GM23338 (cell line): Measurements from ENCODE around the gene KHDC1. TPM values are rescaled to one million over a fixed set of nuclear protein-coding genes. Genes with fewer than 3 reads are reported as not detected.

ENCODE experiments used
- ATAC-seq: fragments of 200-7000 bp; cut with Tn5 transposase; 3 replicates; pipeline ENCODE4 v1.9.1; 2020
- DNase-seq: peaks from one replicate; pipeline ENCODE4 v3.0.0-alpha.2; 2015; ENCODE audit warnings: low spot score
- H2AFZ ChIP-seq: fragments of 200-600 bp; sonication (generic); 2 replicates; pipeline ENCODE4 v1.8.0; 2016; ENCODE audit warnings: antibody characterized with exemption, mild to moderate bottlenecking, moderate library complexity
- H3F3A ChIP-seq: fragments of 200-600 bp; sonication (generic); replicated peaks from 2 replicates; pipeline ENCODE4 v1.8.0; 2017; ENCODE audit warnings: antibody characterized with exemption, mixed run types, low read depth
- H3K27ac ChIP-seq: fragments of 200-600 bp; sonication (generic); 2 replicates; pipeline ENCODE4 v1.6.1; 2016; ENCODE audit warnings: low read depth
- H3K27me3 ChIP-seq: fragments of 200-600 bp; sonication (generic); 2 replicates; pipeline ENCODE4 v1.8.0; 2016; ENCODE audit warnings: mild to moderate bottlenecking, mixed run types, moderate library complexity; ENCODE audit not compliant: insufficient read depth
- H3K36me3 ChIP-seq: fragments of 200-600 bp; sonication (generic); 2 replicates; pipeline ENCODE4 v1.8.0; 2016; ENCODE audit warnings: mild to moderate bottlenecking; ENCODE audit not compliant: insufficient read depth
- H3K4me1 ChIP-seq: fragments of 200-600 bp; sonication (generic); 2 replicates; pipeline ENCODE4 v1.8.0; 2016; ENCODE audit warnings: mild to moderate bottlenecking, moderate library complexity; ENCODE audit not compliant: insufficient read depth
- H3K4me2 ChIP-seq: fragments of 200-600 bp; sonication (generic); 2 replicates; pipeline ENCODE4 v1.7.1; 2017; ENCODE audit warnings: mixed run types
- H3K4me3 ChIP-seq: fragments of 200-600 bp; sonication (generic); 2 replicates; pipeline ENCODE4 v1.6.1; 2016; ENCODE audit warnings: mixed run types
- H3K79me2 ChIP-seq: fragments of 200-600 bp; sonication (generic); replicated peaks from 2 replicates; pipeline ENCODE4 v1.8.0; 2017; ENCODE audit warnings: mild to moderate bottlenecking; ENCODE audit not compliant: insufficient read depth
- H3K9me2 ChIP-seq: fragments of 200-600 bp; sonication (generic); 2 replicates; pipeline ENCODE4 v1.8.0; 2017; ENCODE audit not compliant: insufficient read depth
- H4K20me1 ChIP-seq: fragments of 200-600 bp; sonication (generic); replicated peaks from 2 replicates; pipeline ENCODE4 v1.8.0; 2017; ENCODE audit warnings: mild to moderate bottlenecking; ENCODE audit not compliant: insufficient read depth
- H3K27ac Mint-ChIP-seq: 2 replicates; pipeline ENCODE4 v1.8.0; 2020; ENCODE audit warnings: inconsistent platforms, mild to moderate bottlenecking, moderate library complexity, mixed read lengths
- H3K27me3 Mint-ChIP-seq: 3 replicates; pipeline ENCODE4 v1.8.0; 2022; ENCODE audit warnings: low read depth, mild to moderate bottlenecking, moderate library complexity, mixed read lengths, inconsistent platforms; ENCODE audit not compliant: insufficient read depth, poor library complexity
- H3K36me3 Mint-ChIP-seq: 3 replicates; pipeline ENCODE4 v1.8.0; 2021; ENCODE audit warnings: low read depth, mild to moderate bottlenecking, inconsistent platforms, moderate library complexity, mixed read lengths
- H3K4me1 Mint-ChIP-seq: 3 replicates; pipeline ENCODE4 v1.8.0; 2020; ENCODE audit warnings: mild to moderate bottlenecking, inconsistent platforms, mixed read lengths
- H3K4me3 Mint-ChIP-seq: 3 replicates; pipeline ENCODE4 v1.8.0; 2021; ENCODE audit warnings: moderate library complexity, mild to moderate bottlenecking, inconsistent platforms, mixed read lengths
- H3K9me3 Mint-ChIP-seq: 3 replicates; pipeline ENCODE4 v1.8.0; 2020; ENCODE audit warnings: moderate library complexity, mild to moderate bottlenecking, inconsistent platforms, mixed read lengths
- CREB1 ChIP-seq: fragments of 250-450 bp; sonication (Bioruptor Pico); IDR thresholded peaks from 2 replicates; pipeline ENCODE4 v1.5.0; 2020; ENCODE audit warnings: low read depth, mild to moderate bottlenecking, moderate library complexity
- EZH2 ChIP-seq: fragments of 200-600 bp; sonication (generic); IDR thresholded peaks from one replicate; pipeline ENCODE4 v1.8.0; 2017; ENCODE audit warnings: antibody characterized with exemption, mild to moderate bottlenecking, low read depth; ENCODE audit not compliant: unreplicated experiment
- EZH2phosphoT487 ChIP-seq: fragments of 200-600 bp; sonication (generic); IDR thresholded peaks from one replicate; pipeline ENCODE4 v1.8.1; 2018; ENCODE audit warnings: antibody characterized with exemption; ENCODE audit not compliant: unreplicated experiment
- JUNB ChIP-seq: IDR thresholded peaks from one replicate; pipeline ENCODE4 v1.6.1; 2016; ENCODE audit warnings: antibody characterized with exemption; ENCODE audit not compliant: unreplicated experiment
- NANOG ChIP-seq: IDR thresholded peaks from 2 replicates; pipeline ENCODE4 v1.6.1; 2016; ENCODE audit warnings: antibody characterized with exemption, borderline replicate concordance
- POLR2AphosphoS5 ChIP-seq: IDR thresholded peaks from 2 replicates; pipeline ENCODE4 v1.6.1; 2016; ENCODE audit warnings: antibody characterized with exemption, low read depth
- STAT1 ChIP-seq: IDR thresholded peaks from one replicate; pipeline ENCODE4 v1.6.1; 2016; ENCODE audit warnings: antibody characterized with exemption; ENCODE audit not compliant: unreplicated experiment
- ZNF114 ChIP-seq: fragments of 250-450 bp; sonication (Bioruptor Pico); IDR thresholded peaks from 2 replicates; pipeline ENCODE4 v1.5.0; 2020; ENCODE audit warnings: mild to moderate bottlenecking, moderate library complexity
- ZNF331 ChIP-seq: fragments of 250-450 bp; sonication (Bioruptor Pico); IDR thresholded peaks from 2 replicates; pipeline ENCODE4 v1.5.0; 2020; ENCODE audit warnings: low read depth, mild to moderate bottlenecking, moderate library complexity
- polyA plus RNA-seq: library from polyadenylated mRNA; unstranded; fragments of >200 nt; fragmentation: Nextera tagmentation; extraction: Ambion mirVana; gene quantifications from 2 replicates; pipeline ENCODE4 v1.2.1, GENCODE V29; 2016
- total RNA-seq: library from RNA; depleted of rRNA; stranded (reverse); fragments of >200 nt; shearing (Covaris generic); gene quantifications from 2 replicates; pipeline ENCODE4 v1.2.3, GENCODE V29; 2014
- TF ChIP-seq, protein P1 (sequence below): IDR thresholded peaks from one replicate; pipeline ENCODE4 v1.6.1; 2018; ENCODE audit warnings: antibody characterized with exemption; ENCODE audit not compliant: unreplicated experiment
- TF ChIP-seq, protein P2 (sequence below): fragments of 250-450 bp; sonication (Bioruptor Pico); IDR thresholded peaks from 2 replicates; pipeline ENCODE4 v1.5.0; 2020; ENCODE audit warnings: mild to moderate bottlenecking, moderate library complexity
- TF ChIP-seq, protein P3 (sequence below), 2 experiments: fragments of 200-600 bp in 1 of 2; sonication (generic) in 1 of 2; conservative IDR thresholded peaks; 2 replicates each; pipeline versions ENCODE4 v1.5.1 to v1.6.1; 2016 to 2017; ENCODE audit warnings: antibody characterized with exemption in 2 of 2, low read depth in 2 of 2, mild to moderate bottlenecking in 2 of 2, moderate library complexity in 1 of 2
- TF ChIP-seq, protein P4 (sequence below): IDR thresholded peaks from 2 replicates; pipeline ENCODE4 v1.6.1; 2016; ENCODE audit warnings: antibody characterized with exemption

Gene KHDC1
- total and polyA plus RNA-seq, 2 experiments from 2014 or later: 5.6 to 6.9 TPM

DNA sequence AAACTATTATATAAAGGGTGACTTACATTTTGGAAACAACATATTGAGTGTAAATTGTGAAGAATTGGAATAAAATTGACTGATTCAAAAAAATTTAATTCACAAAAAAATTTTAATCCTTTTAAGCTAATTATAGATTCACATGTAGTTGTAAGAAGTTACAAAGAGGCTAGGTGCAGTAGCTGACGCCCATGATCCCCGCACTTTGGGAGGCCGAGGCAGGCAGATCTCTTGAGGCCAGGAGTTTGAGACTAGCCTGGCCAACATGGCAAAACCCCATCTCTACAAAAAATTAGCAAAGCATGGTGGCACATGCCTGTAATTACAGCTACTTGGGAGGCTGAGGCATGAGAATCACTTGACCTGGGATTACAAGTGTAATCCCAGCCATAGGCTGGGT, 30.3 kb upstream of the KHDC1 start:
- no peaks in the 10 kb centered on the region for H3K27me3 ChIP-seq
- Mint-ChIP-seq H3K9me3 (no peaks in the 10 kb centered on the region; the same call in 2 of the 3 replicates), H3K36me3 (peaks cover 9% of the 10 kb centered on the region), H3K4me3 (no peak overlapping the region), H3K27ac (no peak overlapping the region), H3K27me3 (peaks cover 3% of the 10 kb centered on the region), H3K4me1 (no peaks in the 10 kb centered on the region)
- H3K36me3 ChIP-seq: no peaks in the 10 kb centered on the region; the same call in 1 of the 2 replicates
- no peaks in the 10 kb centered on the region for H3K4me1 ChIP-seq
- H3K4me3 ChIP-seq: no peak overlapping the region
- peaks cover 7% of the 10 kb centered on the region for H4K20me1 ChIP-seq
- H3K9me2 ChIP-seq: no peaks in the 10 kb centered on the region
- no peak for DNase-seq
- H3K79me2 ChIP-seq: peaks cover 17% of the 10 kb centered on the region
- H3K27ac ChIP-seq: no peak overlapping the region
- no peak for ATAC-seq
- H3F3A ChIP-seq: no peaks in the 10 kb centered on the region
- no peak overlapping the region for H3K4me2 ChIP-seq
- TF ChIP-seq, protein P1, sequence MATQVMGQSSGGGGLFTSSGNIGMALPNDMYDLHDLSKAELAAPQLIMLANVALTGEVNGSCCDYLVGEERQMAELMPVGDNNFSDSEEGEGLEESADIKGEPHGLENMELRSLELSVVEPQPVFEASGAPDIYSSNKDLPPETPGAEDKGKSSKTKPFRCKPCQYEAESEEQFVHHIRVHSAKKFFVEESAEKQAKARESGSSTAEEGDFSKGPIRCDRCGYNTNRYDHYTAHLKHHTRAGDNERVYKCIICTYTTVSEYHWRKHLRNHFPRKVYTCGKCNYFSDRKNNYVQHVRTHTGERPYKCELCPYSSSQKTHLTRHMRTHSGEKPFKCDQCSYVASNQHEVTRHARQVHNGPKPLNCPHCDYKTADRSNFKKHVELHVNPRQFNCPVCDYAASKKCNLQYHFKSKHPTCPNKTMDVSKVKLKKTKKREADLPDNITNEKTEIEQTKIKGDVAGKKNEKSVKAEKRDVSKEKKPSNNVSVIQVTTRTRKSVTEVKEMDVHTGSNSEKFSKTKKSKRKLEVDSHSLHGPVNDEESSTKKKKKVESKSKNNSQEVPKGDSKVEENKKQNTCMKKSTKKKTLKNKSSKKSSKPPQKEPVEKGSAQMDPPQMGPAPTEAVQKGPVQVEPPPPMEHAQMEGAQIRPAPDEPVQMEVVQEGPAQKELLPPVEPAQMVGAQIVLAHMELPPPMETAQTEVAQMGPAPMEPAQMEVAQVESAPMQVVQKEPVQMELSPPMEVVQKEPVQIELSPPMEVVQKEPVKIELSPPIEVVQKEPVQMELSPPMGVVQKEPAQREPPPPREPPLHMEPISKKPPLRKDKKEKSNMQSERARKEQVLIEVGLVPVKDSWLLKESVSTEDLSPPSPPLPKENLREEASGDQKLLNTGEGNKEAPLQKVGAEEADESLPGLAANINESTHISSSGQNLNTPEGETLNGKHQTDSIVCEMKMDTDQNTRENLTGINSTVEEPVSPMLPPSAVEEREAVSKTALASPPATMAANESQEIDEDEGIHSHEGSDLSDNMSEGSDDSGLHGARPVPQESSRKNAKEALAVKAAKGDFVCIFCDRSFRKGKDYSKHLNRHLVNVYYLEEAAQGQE: no peak
- TF ChIP-seq STAT1: no peak
- TF ChIP-seq EZH2phosphoT487: no peak
- no peak for TF ChIP-seq ZNF114 (CRISPR knock-in tag)
- TF ChIP-seq, protein P2, sequence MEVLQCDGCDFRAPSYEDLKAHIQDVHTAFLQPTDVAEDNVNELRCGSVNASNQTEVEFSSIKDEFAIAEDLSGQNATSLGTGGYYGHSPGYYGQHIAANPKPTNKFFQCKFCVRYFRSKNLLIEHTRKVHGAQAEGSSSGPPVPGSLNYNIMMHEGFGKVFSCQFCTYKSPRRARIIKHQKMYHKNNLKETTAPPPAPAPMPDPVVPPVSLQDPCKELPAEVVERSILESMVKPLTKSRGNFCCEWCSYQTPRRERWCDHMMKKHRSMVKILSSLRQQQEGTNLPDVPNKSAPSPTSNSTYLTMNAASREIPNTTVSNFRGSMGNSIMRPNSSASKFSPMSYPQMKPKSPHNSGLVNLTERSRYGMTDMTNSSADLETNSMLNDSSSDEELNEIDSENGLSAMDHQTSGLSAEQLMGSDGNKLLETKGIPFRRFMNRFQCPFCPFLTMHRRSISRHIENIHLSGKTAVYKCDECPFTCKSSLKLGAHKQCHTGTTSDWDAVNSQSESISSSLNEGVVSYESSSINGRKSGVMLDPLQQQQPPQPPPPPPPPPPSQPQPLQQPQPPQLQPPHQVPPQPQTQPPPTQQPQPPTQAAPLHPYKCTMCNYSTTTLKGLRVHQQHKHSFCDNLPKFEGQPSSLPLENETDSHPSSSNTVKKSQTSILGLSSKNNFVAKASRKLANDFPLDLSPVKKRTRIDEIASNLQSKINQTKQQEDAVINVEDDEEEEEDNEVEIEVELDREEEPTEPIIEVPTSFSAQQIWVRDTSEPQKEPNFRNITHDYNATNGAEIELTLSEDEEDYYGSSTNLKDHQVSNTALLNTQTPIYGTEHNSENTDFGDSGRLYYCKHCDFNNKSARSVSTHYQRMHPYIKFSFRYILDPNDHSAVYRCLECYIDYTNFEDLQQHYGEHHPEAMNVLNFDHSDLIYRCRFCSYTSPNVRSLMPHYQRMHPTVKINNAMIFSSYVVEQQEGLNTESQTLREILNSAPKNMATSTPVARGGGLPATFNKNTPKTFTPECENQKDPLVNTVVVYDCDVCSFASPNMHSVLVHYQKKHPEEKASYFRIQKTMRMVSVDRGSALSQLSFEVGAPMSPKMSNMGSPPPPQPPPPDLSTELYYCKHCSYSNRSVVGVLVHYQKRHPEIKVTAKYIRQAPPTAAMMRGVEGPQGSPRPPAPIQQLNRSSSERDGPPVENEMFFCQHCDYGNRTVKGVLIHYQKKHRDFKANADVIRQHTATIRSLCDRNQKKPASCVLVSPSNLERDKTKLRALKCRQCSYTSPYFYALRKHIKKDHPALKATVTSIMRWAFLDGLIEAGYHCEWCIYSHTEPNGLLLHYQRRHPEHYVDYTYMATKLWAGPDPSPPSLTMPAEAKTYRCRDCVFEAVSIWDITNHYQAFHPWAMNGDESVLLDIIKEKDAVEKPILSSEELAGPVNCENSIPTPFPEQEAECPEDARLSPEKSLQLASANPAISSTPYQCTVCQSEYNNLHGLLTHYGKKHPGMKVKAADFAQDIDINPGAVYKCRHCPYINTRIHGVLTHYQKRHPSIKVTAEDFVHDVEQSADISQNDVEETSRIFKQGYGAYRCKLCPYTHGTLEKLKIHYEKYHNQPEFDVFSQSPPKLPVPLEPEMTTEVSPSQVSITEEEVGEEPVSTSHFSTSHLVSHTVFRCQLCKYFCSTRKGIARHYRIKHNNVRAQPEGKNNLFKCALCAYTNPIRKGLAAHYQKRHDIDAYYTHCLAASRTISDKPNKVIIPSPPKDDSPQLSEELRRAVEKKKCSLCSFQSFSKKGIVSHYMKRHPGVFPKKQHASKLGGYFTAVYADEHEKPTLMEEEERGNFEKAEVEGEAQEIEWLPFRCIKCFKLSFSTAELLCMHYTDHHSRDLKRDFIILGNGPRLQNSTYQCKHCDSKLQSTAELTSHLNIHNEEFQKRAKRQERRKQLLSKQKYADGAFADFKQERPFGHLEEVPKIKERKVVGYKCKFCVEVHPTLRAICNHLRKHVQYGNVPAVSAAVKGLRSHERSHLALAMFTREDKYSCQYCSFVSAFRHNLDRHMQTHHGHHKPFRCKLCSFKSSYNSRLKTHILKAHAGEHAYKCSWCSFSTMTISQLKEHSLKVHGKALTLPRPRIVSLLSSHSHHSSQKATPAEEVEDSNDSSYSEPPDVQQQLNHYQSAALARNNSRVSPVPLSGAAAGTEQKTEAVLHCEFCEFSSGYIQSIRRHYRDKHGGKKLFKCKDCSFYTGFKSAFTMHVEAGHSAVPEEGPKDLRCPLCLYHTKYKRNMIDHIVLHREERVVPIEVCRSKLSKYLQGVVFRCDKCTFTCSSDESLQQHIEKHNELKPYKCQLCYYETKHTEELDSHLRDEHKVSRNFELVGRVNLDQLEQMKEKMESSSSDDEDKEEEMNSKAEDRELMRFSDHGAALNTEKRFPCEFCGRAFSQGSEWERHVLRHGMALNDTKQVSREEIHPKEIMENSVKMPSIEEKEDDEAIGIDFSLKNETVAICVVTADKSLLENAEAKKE (CRISPR knock-in tag): no peak
- TF ChIP-seq CREB1 (CRISPR knock-in tag): no peak
- no peak for TF ChIP-seq JUNB
- TF ChIP-seq, protein P3, sequence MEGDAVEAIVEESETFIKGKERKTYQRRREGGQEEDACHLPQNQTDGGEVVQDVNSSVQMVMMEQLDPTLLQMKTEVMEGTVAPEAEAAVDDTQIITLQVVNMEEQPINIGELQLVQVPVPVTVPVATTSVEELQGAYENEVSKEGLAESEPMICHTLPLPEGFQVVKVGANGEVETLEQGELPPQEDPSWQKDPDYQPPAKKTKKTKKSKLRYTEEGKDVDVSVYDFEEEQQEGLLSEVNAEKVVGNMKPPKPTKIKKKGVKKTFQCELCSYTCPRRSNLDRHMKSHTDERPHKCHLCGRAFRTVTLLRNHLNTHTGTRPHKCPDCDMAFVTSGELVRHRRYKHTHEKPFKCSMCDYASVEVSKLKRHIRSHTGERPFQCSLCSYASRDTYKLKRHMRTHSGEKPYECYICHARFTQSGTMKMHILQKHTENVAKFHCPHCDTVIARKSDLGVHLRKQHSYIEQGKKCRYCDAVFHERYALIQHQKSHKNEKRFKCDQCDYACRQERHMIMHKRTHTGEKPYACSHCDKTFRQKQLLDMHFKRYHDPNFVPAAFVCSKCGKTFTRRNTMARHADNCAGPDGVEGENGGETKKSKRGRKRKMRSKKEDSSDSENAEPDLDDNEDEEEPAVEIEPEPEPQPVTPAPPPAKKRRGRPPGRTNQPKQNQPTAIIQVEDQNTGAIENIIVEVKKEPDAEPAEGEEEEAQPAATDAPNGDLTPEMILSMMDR (conservative IDR thresholded peaks at IDR 0.05; ENCODE audit: low read depth in 2 of 2): no peak
- TF ChIP-seq NANOG: no peak
- TF ChIP-seq EZH2: no peak
- no peak for TF ChIP-seq POLR2AphosphoS5
- TF ChIP-seq, protein P4, sequence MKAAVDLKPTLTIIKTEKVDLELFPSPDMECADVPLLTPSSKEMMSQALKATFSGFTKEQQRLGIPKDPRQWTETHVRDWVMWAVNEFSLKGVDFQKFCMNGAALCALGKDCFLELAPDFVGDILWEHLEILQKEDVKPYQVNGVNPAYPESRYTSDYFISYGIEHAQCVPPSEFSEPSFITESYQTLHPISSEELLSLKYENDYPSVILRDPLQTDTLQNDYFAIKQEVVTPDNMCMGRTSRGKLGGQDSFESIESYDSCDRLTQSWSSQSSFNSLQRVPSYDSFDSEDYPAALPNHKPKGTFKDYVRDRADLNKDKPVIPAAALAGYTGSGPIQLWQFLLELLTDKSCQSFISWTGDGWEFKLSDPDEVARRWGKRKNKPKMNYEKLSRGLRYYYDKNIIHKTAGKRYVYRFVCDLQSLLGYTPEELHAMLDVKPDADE: no peak
- TF ChIP-seq ZNF331: no peak
- H2AFZ ChIP-seq: no peak overlapping the region
